GM21515 (cell line): ENCODE measurements around the gene FIG4.
A peak's percentile ranks its signal among the peaks of the same experiment; 100 is the strongest.
"Not testable (repeated sequence)": the region's sequence is repeated elsewhere in the genome, so short reads cannot be mapped to it uniquely, and the experiment has no call there.

Source experiments
- ATAC-seq: cut with Tn5 transposase; IDR thresholded peaks from one replicate; pipeline ENCODE4 v1.9.1; 2021; ENCODE audit not compliant: unreplicated experiment

FIG4 gene

DNA sequence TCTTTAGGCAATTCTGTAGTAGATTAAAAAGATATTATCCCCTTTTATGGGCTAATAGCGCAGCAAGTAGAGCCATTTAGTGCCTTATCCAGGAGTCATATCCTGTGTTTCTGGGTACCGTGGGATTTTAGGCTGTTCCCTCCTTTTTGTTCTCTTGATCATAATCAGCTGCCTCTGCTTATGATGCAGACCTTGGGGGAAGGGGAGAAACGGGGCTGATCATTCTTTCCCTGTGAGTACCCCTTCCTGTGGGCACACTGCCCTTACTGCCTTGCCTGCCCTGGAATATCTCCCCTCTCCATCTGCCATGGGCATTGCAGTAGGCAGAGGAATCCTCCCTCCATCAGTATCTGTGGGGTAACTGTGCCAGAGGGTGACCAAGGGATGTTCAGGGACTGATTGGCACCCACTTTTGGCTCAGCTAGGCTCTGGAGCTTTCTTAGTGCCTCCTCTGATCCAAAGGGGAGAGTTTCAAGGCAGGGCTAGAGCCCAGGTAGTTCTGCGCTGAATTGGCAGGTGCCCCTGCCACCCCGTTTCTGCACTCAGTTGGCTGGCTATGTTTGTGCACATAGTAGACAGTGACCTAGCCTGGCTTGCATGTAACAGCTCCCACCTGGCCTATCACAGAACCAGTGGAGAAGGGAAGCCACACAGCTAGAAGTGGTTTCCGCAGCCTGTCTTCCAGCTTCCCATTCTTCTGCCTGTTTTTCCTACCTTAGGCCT, 103.3 kb downstream of the FIG4 start:
- ATAC-seq = peak; percentile 32

DNA sequence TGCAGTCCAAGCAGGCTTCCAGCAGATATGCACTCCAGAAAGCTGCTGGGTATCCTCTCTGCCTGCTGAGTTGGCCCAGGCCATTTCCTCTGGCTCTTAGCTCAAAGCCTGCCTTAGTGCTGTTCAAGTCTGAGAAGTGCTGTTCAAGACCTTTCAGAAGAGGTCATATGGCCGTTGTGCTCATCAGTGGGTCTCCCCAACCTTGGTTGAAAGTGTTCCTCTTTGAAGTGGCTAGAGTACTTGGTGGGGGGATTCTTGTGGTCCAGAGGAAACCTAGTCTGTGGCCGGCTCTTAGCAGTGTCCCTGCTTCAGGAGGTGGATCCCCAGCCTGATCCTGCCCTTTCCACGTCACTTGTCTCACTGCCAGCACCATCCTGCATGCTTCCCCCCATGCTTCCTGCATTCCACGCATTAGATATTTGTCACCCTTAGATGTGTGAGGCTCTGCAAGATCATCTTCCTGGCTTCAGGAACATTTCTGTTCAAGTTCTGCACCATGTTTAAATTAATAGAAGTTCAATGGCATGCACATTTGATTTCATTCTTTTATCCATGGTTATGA, 105.0 kb downstream of the FIG4 start:
- no peak for ATAC-seq

DNA sequence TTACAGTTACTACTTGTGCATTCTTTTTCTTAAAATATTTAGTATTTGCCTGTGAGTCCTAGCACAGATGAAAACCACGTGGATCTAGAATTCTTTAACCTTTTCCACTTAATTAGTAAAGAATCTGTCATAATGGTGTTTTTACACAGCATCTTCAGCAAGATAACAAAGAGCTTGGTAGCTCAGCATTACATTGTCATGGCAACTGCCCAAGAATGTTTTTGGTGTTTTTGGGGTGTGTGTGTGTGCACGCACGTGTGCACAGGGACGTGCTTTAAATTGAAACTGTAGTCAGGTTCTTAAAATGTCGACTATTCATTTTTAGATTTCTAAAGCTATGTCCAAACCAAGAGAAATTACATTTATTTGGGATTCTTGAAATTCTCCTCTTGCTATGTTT, 108.0 kb downstream of the FIG4 start:
- no peak for ATAC-seq

DNA sequence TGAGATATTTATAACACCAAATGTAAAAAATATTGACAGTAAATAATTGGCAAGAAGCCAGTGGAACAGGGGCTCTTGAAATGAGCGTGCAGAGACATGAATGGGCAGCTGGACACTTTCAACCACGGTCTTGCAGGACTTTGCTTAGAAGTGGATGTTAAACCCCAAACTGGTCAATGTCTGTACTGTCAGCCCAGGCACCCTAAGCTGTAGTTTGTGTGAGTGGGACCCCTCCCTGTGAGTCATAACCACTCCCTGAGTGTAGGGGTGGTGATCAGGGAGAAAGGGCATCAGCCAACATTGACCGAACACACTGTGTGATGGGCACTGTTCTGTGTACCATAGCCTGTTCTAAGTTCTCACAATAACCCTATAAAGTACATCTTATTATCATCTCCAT, 108.6 kb downstream of the FIG4 start:
- no peak for ATAC-seq

DNA sequence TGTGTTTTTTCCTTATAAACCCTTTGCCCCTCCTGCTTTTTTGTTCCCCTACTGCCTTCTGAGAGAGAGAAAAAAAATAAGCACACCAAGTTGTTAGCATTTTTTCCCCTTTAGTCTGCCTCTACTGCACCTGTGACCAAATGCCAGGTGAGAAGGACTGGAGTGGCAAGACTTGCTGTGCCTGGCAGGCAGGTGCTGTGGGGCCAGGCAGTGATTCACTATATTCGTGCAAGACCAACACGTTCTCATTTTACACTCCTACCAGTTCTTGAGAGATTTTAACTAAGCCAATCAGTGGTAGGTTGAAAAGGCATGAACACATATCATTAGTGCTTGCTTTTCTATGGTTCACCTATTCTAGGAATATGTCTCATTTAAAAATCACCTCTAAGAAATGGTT, 109.7 kb downstream of the FIG4 start:
- no peak for ATAC-seq

DNA sequence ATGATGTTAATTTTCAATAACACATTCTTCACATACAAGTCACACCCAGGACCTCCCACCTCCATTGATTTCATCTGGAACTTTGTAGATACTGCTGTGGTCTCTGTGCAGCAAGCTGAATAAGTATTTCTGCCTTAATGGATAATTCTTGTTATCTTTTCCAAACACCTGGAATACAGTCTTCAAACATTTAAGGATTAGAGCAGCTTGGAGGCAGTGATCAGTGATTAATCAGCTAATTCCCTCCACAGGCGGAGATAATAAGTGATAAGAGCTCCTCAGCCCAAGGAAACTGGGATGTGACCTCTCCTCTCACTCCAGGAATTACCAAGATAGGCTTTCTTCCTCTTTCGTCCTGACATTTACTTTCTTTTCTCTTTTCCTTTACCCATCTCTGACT, 110.7 kb downstream of the FIG4 start:
- ATAC-seq = no peak

DNA sequence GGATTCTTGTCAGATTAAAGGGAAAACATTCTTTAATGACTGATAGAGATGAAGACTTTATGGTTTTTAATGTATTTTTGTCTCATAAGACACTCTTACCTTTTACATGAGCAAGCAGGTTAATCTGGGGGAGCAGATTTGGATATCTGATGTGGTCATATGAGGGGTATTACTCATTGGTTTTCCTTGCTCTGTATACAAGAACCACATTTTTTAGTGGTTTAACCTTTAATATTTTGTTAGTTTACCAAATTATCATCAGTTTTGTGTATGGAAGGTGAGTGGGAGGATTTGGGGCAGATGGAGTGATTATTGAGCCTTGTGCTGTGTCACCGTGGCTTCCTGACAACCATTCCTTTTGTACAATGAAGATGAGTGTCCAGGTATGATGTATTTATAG, 112.9 kb downstream of the FIG4 start:
- no peak for ATAC-seq

DNA sequence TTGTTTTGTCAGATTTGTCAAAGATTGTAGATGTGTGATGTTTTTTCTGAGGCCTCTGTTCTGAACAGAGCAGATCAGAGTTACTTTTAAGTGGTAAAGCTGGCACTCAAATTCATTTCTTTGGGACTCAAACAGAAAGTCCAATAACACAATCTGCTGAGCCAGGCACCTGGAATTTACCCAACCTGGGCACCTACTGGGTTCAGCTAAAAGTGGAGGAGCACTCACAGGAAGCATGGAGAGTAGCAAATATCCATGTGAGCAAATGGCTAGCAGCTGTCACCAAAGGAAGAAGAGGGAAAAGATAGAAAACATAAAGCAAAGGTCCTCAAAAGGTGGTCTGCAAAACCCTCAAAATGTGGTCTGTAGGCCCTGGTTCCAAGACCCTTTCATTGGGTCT, 116.8 kb downstream of the FIG4 start:
- ATAC-seq = no peak

DNA sequence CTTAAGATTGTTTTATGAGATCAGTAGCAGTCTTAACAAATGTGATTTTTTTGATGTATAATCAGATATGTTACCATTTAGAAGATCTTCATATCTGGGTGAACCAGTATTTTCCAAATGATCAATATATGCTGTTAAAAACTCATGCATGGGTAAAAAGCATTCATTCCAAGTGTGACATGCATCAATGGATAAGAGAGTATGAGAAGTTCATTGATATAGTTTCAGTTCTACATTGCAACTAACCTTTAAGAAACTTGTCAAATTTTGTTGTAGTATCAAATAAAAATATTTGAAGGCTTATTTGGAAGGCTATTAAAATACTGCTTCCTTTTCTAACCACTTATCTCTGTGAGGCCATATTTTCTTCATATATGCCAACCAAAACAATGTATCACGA, 117.7 kb downstream of the FIG4 start:
- no peak for ATAC-seq

DNA sequence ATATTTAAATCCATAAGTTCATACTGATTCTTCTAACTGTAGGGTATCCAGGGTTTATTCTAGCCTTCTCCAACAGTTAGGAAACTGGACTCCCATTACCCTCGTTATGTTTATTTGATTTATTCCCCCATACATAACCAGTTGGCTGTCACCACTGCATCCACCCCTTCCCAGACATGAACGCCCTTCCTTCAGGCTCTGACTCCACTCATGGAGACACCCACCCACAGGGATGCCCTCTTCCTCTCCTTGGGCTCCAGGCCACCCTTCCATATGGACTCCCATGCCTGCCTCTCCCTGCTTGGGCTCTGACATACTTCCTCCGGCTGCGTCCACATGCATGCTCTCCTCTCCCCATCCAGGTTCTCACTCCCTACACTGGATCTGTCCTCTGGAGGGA, 124.0 kb downstream of the FIG4 start:
- ATAC-seq = no peak

DNA sequence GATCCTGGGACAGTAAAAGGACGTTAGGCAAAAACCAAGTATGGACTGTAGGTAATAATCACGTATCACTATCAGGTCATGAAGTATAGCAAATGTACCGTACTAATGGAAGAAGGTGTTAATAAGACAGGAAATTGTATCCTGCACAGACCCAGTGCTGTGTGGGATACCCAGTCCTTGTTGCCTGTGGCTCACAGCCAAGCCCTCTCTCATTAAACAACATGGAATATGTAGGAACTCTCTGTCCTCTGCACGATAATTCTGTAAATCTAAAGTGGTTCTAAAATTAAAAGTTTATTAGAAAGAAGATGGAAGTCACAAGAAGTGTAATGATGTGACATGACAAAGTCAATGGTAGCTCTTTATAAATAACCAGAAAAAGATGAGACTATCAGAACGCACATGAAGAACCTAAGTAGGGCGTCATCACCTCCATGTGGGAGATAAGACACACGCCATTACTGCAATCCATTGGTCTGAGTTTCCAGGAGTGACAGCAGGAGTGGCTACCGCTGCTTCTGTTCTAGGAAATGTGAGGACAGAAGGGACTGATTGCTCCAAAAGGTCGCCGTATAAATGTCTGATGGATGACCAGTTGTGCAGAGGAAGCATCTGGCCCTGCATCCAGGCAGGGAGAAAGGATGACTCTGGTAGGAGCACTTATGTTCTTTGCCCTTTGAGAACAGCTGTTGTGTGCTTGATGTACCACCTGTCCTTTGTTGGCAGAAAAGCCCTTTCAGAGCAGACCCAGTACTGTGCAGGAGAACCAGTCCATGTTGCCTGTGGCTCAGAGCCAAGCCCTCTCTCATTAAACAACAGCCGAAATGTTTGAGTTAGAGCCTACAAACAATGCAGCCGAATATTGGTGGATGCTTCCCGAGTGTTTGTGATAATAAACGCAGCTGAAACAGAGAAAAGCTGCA, 125.6 kb downstream of the FIG4 start:
- ATAC-seq = no peak

DNA sequence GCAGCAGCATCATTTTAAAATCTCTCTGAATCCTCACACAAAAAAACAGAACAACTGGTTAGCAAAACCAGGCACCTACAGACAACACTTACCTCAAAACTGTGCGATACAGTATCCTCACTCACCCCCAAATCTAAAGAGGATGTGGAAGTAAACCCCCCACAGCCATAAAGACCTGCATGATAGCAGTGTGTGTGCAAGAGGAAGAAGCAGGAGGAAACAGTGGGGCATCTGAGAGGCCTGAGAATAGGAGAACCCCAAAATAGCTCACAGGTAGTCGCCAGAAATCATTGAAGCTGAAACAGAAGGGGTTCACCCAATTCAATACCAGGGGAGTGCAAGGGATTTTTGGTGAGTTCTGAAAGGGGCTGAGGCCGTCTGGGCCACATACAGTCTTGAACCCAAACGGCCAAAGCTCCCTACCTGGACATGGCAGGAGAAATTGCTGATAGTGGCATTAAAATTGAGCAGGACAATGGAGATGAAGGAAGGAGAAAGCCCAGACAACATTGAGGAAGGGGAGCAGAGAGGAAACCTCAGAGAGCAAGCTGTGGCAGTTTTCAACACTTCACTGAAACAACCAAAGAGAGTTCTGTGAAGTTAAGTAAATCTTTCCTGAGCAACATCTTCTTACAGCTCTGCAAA, 129.7 kb downstream of the FIG4 start:
- ATAC-seq = peak; percentile 77

DNA sequence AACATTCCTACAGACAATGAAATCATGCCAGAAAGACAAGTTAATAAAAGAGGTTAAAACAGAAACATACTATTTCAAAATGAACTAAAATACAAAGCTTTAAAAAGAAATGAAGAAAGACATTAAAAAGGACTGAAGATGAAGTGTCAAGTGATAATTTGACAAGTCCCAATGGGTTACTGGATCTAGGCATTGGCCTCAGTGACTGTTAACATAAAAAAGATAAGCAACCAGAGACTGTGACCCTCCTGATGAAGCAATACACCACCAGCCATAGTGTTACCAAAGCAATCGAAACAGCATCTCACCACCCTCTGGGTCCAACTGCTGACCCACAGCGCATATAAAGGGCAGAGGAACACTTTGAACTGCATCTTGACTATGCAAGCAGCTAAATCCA, 130.3 kb downstream of the FIG4 start:
- no peak for ATAC-seq

DNA sequence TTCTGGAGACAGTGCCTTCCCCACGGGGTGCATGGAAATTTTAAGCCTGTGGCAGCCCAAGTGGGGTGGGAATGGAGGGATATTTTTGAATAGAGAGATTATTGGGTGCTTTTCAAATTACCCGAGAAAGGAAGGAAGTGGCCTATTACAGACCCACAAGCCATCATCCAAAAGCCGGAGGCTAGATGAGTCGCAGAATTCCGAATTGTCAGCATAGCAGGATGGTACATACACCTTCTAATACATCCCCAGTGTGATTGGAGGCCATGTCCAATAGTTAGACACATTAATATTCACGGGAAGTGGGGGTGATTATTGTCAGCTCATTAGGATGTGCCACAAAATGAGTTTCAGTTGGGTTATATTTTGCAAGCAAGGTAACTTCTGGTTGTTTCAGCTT, 133.0 kb downstream of the FIG4 start:
- ATAC-seq = no peak

DNA sequence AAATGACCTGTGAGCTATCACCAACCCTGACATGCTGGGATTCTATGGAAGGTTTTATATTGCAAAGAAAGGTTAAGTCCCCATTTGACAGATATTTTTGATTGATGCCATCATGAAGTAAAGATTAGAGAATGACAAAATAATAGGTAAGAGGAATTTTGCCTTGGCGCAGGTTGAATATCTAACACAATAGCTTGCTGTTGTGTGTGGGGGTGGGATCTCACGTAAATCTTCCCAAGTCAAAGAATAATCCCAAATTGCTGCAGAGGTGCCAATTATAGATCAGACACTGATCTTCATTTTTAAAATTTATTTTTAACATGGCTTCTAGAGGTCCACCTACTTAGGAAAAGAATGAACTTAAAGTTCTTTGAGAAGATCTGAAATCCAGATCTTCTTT, 135.5 kb downstream of the FIG4 start:
- ATAC-seq = no peak

DNA sequence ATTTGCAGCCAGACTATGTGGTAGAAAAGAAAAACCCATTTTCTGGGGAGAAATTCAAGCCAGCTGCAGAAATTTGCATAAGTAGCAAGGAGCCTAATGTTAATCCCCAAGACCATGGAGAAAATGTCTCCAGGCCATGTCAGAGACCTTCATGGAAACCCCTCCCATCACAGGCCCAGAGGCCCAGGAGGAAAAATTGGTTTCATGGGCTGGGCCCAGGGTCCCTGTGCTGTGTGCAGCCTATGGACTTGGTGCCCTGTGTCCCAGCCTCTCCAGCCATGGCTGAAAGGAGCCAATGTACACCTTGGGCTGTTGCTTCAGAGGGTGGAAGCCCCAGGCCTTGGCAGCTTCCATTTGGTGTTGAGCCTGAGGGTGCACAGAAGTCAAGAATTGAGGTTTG, 140.3 kb downstream of the FIG4 start:
- ATAC-seq = not testable (repeated sequence)

DNA sequence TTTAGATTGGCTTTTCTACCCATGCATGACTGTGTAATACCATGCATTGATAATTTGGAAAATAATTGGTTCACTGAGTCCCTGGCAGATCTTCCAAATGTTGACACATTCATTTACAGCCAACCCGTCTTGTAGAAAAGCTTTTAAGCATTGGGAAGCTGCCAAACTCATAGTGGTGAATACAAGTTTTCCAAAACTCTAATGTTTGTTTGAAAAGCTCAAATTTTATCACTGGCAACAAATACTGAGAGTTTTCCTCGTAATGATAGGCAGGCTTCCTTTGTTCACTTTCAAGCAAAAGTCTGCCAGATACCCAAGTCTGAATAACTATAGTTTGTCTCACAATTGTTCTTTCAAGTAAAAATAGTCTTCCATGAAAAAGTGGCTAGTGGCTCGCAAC, 143.0 kb downstream of the FIG4 start:
- no peak for ATAC-seq

DNA sequence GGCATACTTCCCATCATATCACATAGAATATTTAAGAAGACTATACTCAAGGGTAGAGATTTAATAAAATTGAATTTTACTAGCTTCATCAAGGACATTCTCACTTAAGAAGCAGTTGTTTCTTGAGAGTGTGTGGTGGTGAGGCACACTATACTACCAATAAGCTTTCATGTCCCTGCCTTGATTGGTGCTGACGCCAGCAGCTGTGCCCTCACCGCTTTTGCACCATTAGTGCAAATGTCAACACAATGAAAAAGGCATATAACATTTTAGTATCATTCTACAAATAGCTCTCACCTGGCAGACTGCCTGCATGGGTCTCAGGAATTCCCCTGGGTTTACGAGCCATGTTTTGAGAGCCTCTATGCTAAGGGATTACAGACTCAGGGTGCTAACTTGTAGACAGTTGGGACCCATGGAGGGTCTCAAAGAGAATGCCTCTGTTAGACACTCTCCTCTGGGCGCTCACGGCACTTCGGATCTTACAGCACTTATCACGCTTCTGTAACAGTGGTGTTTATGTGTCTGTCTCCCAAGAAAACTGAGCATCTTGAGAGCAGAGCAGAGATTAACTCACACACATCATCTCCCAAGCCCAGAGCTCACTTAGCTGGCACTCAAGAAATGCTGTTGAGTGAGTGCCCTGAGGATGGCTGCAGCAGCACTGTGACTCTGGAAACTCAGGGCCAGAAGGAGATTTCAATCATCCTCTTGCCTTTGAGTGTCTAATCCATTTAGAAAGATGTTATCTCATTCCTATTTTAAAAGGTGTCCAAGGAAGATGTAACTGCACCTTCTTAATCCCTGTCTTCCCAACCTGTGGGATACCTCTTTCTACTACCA, 143.7 kb downstream of the FIG4 start:
- ATAC-seq = no peak

DNA sequence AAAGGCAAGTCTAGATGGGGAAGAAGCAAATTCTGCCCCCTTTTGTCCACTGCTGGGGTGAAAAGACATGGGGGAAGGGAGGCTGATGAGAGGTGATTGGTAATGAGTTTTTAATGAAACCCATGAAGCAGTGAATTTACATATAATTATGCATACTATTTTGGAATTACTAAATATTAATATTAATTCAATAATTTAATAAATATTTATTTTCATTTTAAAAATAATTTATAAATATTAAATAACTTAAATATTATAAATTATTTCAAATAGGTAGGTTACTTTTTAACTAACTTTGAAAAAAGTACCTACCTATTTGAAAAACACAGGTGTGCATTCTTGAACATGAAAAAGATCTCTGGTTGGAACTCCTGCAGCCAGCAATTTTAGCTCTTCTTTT, 148.9 kb downstream of the FIG4 start:
- no peak for ATAC-seq

DNA sequence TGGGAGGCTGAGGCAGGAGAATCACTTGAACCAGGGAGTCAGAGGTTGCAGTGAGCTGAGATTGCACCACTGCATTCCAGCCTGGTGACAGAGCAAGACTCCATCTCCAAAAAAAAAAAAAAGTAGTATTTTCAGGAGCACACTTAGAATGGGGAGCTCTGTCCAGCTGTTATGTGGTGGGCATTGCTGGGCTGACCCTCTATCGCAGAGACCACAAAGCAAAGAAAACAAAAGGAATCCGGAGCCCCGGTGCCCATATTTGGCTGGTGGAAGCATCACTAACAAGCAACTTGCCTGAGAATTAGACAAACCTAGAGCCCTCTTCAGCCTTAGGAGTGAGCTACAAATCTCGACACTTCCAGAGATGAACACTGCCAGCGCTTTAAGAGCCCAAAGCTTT, 149.7 kb downstream of the FIG4 start:
- no peak for ATAC-seq

DNA sequence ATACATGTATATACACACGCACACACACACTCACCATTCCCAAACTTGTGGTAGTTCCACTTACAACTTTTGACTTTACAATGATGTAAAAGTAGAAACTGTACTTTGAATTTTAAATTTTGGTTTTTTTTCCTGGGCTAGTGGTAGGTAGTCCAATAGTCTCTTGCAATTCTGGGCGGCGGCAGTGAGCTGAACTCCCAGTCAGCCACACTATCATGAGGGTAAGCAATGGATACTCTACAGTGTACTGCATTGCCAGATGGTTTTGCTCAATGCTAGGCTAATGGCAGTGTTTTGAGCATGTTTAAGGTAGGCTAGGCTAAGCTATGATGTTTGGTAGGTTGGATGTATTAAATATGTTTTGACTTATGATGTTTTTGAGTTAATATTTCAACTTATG, 150.8 kb downstream of the FIG4 start:
- no peak for ATAC-seq
